Activated CD8-positive, alpha-beta T cell treated with anti-CD3 and anti-CD28 coated beads for 36 hours (primary cell): Measurements from ENCODE around the gene TMEM191C. TPM values are rescaled to one million over a fixed set of nuclear protein-coding genes. Genes with fewer than 3 reads are reported as not detected.
"Not testable (repeated sequence)": the region's sequence is repeated elsewhere in the genome, so short reads cannot be mapped to it uniquely, and the experiment has no call there.

Experiments used
- ATAC-seq: fragments of 200-7000 bp; cut with Tn5 transposase; one replicate; pipeline ENCODE4 v1.10.0; 2021; ENCODE audit warnings: mild to moderate bottlenecking, moderate library complexity
- CTCF ChIA-PET: fragments of 350-600 bp; sonication (Branson Sonifier 250); formaldehyde crosslinking; loops from one replicate; lab custom pipeline; 2021; ENCODE audit warnings: antibody characterized with exemption; lab: Charles Lee
- POLR2A ChIA-PET: fragments of 350-600 bp; sonication (Branson Sonifier 250); formaldehyde crosslinking; loops from one replicate; lab custom pipeline; 2021; ENCODE audit warnings: antibody characterized with exemption; lab: Charles Lee
- DNase-seq: peaks from one replicate; pipeline ENCODE4 v3.0.0-alpha.2; 2020
- H3K27ac Mint-ChIP-seq: one replicate; pipeline ENCODE4 v1.8.0; 2021; ENCODE audit warnings: mild to moderate bottlenecking, mixed read lengths
- H3K27me3 Mint-ChIP-seq: one replicate; pipeline ENCODE4 v1.8.0; 2021; ENCODE audit warnings: mixed read lengths
- H3K36me3 Mint-ChIP-seq: one replicate; pipeline ENCODE4 v1.8.0; 2021; ENCODE audit warnings: low read depth, mixed read lengths
- H3K4me1 Mint-ChIP-seq: one replicate; pipeline ENCODE4 v1.8.0; 2021; ENCODE audit warnings: low read depth, mixed read lengths
- H3K4me3 Mint-ChIP-seq: one replicate; pipeline ENCODE4 v1.8.0; 2021; ENCODE audit warnings: mild to moderate bottlenecking, moderate library complexity, mixed read lengths
- H3K9me3 Mint-ChIP-seq: one replicate; pipeline ENCODE4 v1.8.0; 2021; ENCODE audit warnings: mixed read lengths
- intact Hi-C: fragments of 100-400 bp; cut with micrococcal nuclease; formaldehyde crosslinking; loops from one replicate; pipeline ENCODE4 v1.10.0; 2022
- total RNA-seq, 2 experiments: library from RNA; stranded (reverse); gene quantifications; one replicate each; pipeline ENCODE4 v1.2.3, GENCODE V29; 2021

The TMEM191C gene
- total RNA-seq = 1 to 10 TPM; 1.7 to 2.7 TPM

GRCh38 chr22:21467337-21468193 is at the start of gene TMEM191C:
Gene TMEM191C, plus strand, starts transcription at chr22:21467387. Its CDS starts 73 bp downstream, at chr22:21467460.
- H3K27ac Mint-ChIP-seq = peak within 1 kb of the TSS; percentile 92
- not testable (repeated sequence) for DNase-seq, ATAC-seq

GRCh38 chr22:21417853-21418252 is 49.3 kb upstream of the TMEM191C start:
- POLR2A ChIA-PET, H3K27me3 Mint-ChIP-seq, H3K9me3 Mint-ChIP-seq, H3K27ac Mint-ChIP-seq, H3K4me1 Mint-ChIP-seq, H3K36me3 Mint-ChIP-seq, intact Hi-C loops, CTCF ChIA-PET: not testable (repeated sequence)
- DNase-seq = peak; percentile 48
- peak overlapping the region; percentile 63 for H3K4me3 Mint-ChIP-seq
- peak; percentile 11 for ATAC-seq

More at GRCh38 chr22:21467337-21468193, at the start of gene TMEM191C:
- H3K9me3 Mint-ChIP-seq, CTCF ChIA-PET, H3K4me1 Mint-ChIP-seq, intact Hi-C loops, H3K36me3 Mint-ChIP-seq, POLR2A ChIA-PET, H3K27me3 Mint-ChIP-seq: not testable (repeated sequence)
- H3K4me3 Mint-ChIP-seq = peak within 1 kb of the TSS; percentile 80

- DNase-seq, H3K9me3 Mint-ChIP-seq, H3K4me1 Mint-ChIP-seq, H3K4me3 Mint-ChIP-seq, H3K36me3 Mint-ChIP-seq, POLR2A ChIA-PET, ATAC-seq, H3K27ac Mint-ChIP-seq, H3K27me3 Mint-ChIP-seq, intact Hi-C loops, CTCF ChIA-PET: not testable (repeated sequence)
Observed at GRCh38 chr22:21418974-21419638, 48.1 kb upstream of the TMEM191C start.

GRCh38 chr22:21420180-21420763 is 46.9 kb upstream of the TMEM191C start:
- H3K36me3 Mint-ChIP-seq, CTCF ChIA-PET: not testable (repeated sequence)

GRCh38 chr22:21424084-21424709 is 43.0 kb upstream of the TMEM191C start:
- H3K27ac Mint-ChIP-seq, CTCF ChIA-PET, H3K27me3 Mint-ChIP-seq, H3K9me3 Mint-ChIP-seq, H3K4me3 Mint-ChIP-seq, ATAC-seq, DNase-seq, H3K4me1 Mint-ChIP-seq, POLR2A ChIA-PET, H3K36me3 Mint-ChIP-seq, intact Hi-C loops: not testable (repeated sequence)

More at GRCh38 chr22:21420180-21420763, 46.9 kb upstream of the TMEM191C start:
- DNase-seq, H3K27me3 Mint-ChIP-seq, POLR2A ChIA-PET, H3K27ac Mint-ChIP-seq, intact Hi-C loops, H3K4me1 Mint-ChIP-seq, H3K9me3 Mint-ChIP-seq, H3K4me3 Mint-ChIP-seq: not testable (repeated sequence)
- peak; percentile 54 for ATAC-seq

GRCh38 chr22:21434378-21435233 is 32.6 kb upstream of the TMEM191C start:
- H3K4me1 Mint-ChIP-seq, intact Hi-C loops: not testable (repeated sequence)

GRCh38 chr22:21435998-21436810 is 31.0 kb upstream of the TMEM191C start:
- H3K27ac Mint-ChIP-seq, POLR2A ChIA-PET, DNase-seq, intact Hi-C loops, ATAC-seq, H3K4me1 Mint-ChIP-seq, H3K4me3 Mint-ChIP-seq, H3K27me3 Mint-ChIP-seq, CTCF ChIA-PET, H3K9me3 Mint-ChIP-seq, H3K36me3 Mint-ChIP-seq: not testable (repeated sequence)

More at GRCh38 chr22:21434378-21435233, 32.6 kb upstream of the TMEM191C start:
- POLR2A ChIA-PET, H3K27me3 Mint-ChIP-seq, DNase-seq, H3K9me3 Mint-ChIP-seq, H3K36me3 Mint-ChIP-seq, H3K27ac Mint-ChIP-seq, H3K4me3 Mint-ChIP-seq, CTCF ChIA-PET: not testable (repeated sequence)
- peak; percentile 95 for ATAC-seq

- ATAC-seq, H3K27ac Mint-ChIP-seq, H3K27me3 Mint-ChIP-seq, intact Hi-C loops, H3K36me3 Mint-ChIP-seq, DNase-seq, H3K4me3 Mint-ChIP-seq, H3K4me1 Mint-ChIP-seq, CTCF ChIA-PET, H3K9me3 Mint-ChIP-seq, POLR2A ChIA-PET: not testable (repeated sequence)
Observed at GRCh38 chr22:21438013-21438412, 29.2 kb upstream of the TMEM191C start.

GRCh38 chr22:21440018-21440636 is 27.1 kb upstream of the TMEM191C start:
- H3K4me3 Mint-ChIP-seq, H3K36me3 Mint-ChIP-seq, DNase-seq, H3K27ac Mint-ChIP-seq, H3K27me3 Mint-ChIP-seq, H3K4me1 Mint-ChIP-seq, POLR2A ChIA-PET, CTCF ChIA-PET, ATAC-seq, H3K9me3 Mint-ChIP-seq, intact Hi-C loops: not testable (repeated sequence)

- H3K9me3 Mint-ChIP-seq, H3K4me3 Mint-ChIP-seq, H3K36me3 Mint-ChIP-seq, ATAC-seq, H3K27me3 Mint-ChIP-seq, DNase-seq, CTCF ChIA-PET, POLR2A ChIA-PET, H3K4me1 Mint-ChIP-seq, H3K27ac Mint-ChIP-seq, intact Hi-C loops: not testable (repeated sequence)
Observed at GRCh38 chr22:21440676-21441075, 26.5 kb upstream of the TMEM191C start.
